Activated CD8-positive, alpha-beta memory T cell treated with anti-CD3 and anti-CD28 coated beads for 4 hours (primary cell): ENCODE data around the gene TMPRSS15.
"Not testable (repeated sequence)": the region's sequence is repeated elsewhere in the genome, so short reads cannot be mapped to it uniquely, and the experiment has no call there.

ENCODE experiments used
- DNase-seq, 2 donors: peaks; one replicate each; pipeline ENCODE4 v3.0.0-alpha.2; 2020; ENCODE audit warnings: low read depth in 2 of 2

Gene TMPRSS15

GRCh38 chr21:18403735-18404450 lies at the start of gene TMPRSS15:
Gene TMPRSS15 (minus strand): TSS chr21:18403785. CDS start chr21:18403622, 163 bp downstream.
- no peak for DNase-seq

DNA sequence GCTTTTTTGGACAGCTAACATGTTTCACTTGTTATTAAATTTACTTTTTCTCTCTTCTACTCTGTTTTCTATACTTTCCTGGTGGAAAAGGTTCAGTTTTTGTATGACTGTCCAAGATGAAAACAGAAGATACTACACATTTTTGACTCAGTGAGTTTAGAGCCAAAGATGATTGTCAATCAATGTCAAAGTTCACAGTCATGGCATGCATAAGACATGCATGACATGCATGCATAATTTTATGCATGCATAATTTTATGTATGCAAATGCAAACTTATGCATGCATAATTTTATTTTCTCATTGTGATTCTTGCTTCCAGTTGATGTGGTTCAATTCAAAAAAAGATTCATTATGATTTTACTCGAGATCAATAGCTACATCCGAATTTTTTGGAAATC lies 48.1 kb upstream of the TMPRSS15 start:
- no peak for DNase-seq

GRCh38 chr21:18449605-18450550 lies 46.3 kb upstream of the TMPRSS15 start:
- no peak for DNase-seq

DNA sequence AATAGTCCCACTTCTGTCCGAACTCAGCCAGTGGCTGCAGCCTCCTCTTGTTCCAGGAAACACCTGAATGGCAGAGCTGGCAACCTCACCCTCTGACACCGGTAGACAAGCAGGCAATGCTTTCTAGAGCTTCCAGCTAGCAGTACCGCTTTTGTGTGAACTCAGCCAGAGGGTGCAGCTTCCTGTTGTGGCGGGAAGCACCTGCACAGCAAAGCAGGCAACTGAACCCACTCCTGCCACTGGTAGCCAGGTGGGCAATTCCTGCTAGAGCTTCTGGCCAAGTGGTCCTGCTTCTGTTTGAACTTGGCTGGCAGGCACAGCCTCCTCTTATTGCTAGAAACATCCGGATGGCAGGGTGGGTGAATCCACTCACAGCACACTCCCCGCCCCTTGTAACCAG lies 40.1 kb upstream of the TMPRSS15 start:
- DNase-seq, result no peak

GRCh38 chr21:18443085-18443484 lies 39.5 kb upstream of the TMPRSS15 start:
- no peak for DNase-seq

DNA sequence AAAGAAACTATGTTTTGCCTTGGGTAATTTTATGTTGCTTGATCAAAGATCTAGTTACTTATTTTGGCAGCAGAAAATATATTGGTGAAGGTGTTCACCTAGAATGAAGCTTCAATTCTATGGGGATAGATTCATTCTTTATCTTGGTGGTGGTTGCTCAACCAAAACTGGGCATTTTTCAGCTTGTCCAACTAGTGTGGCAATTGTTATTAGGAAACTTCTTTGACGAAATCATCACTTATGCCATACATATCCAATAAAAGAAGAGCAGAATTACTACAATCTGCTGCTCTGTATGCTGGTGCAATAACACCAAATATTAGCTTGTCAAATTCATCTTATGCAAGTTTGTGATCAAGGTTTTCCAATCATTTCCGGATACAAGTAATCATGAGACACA lies 26.8 kb upstream of the TMPRSS15 start:
- DNase-seq, result no peak

GRCh38 chr21:18424276-18424675 lies 20.7 kb upstream of the TMPRSS15 start:
- DNase-seq, result no peak

DNA sequence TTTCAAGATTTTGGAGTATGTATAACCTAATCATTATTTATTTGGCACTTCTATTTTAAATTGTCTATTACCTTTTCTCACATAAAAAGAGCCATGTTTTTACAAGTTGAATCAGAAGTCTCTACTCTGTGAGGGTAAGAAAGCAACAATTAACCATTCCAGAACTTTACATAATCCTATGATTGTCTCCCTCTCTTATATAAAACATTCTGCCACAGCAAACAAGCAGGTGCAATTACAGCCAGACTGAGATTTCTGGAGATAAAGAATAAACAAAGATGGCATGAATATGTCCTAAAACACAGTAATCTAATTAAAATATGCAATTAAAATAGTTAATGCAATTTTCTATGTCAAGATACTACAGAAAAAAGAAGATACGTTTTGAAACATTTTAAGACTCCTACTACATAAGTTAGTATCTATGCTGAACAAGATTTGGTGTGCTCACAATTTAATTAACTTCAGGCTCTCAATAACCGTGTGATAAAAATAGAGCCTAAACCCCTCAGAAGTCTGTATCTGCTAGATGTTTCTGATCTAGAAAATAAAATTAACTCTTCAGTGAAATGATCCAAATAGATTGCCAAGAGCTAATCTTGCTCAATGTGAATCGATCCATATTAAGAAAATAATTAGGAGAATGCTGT lies 13.7 kb upstream of the TMPRSS15 start:
- no peak for DNase-seq

DNA sequence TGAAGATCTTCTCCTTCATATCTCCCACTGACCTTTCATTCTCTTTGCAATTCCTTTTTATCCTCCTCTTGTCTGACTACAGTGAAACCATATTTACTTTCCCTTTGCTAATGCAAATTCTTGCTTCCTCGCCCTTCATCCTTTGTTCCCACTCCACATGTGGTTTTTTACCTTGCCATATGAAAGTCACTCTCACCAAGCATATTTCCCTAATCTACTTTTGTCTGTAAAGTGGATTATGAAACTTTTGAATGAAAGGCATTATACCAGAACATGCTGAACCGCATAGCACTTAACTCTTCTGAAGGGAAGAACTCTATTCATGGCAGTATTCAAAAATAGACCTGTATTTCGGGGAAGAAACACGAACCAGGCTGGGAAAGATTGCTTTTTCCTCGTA lies 8.0 kb upstream of the TMPRSS15 start:
- DNase-seq, result no peak

GRCh38 chr21:18409579-18409978 lies 6.0 kb upstream of the TMPRSS15 start:
- no peak for DNase-seq

- no peak for DNase-seq
These were observed 4.7 kb downstream of the TMPRSS15 start for GRCh38 chr21:18398843-18399242.

DNA sequence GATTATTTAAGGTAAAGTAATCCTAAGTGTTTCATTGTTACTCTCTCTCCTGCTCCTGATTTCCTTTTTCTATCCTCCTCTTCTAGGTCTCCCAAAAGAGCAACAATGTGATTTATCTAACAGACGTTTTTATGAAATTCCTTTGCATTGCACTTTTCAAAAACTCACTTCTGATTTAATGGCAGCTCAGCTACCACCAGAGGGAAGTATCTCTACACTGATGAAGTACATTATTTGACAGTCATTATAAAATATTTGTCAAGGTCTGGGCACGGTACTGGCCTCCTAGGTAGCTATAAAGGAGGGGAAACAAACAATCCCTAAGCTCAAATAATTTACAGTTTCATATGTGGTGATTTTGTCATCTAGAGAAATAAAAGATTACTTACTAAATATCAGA lies 15.6 kb downstream of the TMPRSS15 start:
- DNase-seq, result no peak

GRCh38 chr21:18384771-18385170 lies 18.8 kb downstream of the TMPRSS15 start:
- no peak for DNase-seq

DNA sequence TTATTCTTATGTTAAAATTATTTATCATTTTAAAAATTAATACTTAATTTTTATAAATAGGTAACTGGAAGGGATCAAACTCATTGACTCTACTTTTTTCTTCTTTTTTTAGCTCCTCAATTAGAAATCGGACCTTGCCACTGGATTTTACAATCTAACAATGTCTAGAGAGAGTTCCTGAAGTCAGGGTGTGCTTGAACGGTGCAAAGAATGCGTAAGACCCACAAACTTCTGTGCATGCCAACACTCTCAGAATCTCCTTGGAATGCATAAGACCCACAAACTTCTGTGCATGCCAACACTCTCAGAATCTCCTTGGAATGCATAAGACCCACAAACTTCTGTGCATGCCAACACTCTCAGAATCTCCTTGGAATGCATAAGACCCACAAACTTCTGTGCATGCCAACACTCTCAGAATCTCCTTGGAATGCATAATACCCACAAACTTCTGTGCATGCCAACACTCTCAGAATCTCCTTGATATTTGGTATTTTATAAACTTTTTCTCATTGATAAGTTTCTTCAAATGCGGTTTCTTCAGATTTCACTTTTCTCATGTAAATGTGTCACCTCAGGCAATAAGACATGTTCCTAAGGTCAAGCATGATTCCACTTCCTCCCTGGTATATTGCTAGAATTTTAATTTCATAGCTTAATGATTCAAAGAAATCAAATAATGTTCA lies 20.5 kb downstream of the TMPRSS15 start:
- DNase-seq, result not testable (repeated sequence)

DNA sequence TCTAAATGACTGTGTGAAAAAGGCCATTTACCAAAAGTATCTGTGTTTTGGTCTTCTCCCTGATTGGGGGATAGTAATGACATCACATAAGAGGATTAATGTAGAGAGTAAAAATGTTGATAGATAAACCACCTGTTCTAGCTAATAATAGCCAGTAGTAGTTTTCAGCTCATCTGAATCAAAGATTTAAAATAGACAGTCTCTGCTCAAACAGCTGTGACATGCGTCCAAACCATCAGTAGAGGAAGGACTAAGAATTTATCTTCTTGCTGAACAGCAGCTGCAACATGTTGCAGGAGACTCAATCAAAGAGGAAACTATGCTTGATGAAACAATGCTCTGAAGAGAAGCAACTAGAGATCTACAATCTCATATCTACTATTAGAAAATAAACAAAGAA lies 21.4 kb downstream of the TMPRSS15 start:
- DNase-seq, result no peak

DNA sequence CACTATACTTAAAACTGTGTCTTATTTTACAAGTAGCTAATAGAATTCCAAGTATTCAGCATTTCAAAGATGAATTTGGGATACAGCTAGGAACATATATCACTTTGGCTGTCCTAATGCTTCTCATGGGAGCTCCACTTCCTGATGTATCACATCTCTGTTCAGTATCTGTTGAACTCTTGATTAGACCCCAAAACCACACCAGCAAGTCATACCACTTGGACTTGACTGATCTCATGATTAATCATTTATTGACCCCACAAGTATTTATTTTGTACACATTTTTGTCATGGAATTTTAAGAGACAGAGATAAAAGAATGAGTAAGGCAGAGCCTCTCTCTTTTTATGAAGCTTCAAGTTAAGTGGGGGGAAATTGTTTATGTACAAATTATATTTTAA lies 30.0 kb downstream of the TMPRSS15 start:
- DNase-seq, result no peak

DNA sequence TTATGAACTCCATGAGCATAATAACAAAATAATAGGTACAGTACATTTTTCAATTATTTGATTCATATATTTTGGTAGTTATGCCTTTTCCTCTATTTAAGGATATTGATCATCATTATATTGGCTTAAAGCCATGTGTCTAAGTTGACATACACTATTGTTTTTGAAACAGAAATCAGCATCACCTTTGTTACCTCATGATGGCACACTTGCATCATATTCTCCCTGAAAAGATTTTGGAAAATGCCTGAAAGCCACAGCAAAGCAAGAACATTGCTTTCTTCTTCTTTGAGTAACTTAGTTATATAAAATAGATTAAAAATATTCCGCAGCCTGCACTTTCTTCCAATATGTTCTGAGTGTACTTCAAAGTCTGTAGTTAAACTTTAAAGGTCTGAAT lies 33.3 kb downstream of the TMPRSS15 start:
- no peak for DNase-seq

GRCh38 chr21:18369115-18369514 lies 34.5 kb downstream of the TMPRSS15 start:
- DNase-seq, result no peak

DNA sequence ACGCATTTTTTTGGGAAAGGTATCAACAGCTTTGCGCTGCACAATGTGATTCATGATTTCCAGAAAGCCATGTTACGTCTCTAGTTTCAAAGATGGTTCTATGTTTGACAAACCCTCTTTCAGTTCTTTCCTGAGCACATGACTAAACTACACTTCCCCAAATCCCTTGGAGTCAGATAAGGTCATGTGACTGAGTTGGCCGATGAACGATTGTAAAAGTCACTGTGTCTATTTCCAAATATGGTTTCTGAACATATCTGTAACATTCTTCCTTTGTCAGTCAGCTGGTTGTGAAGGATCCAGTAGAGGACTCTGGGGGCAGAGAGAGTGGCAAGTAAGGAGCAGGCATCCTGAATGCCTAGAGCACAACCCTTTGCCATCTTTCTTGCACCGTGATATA lies 35.4 kb downstream of the TMPRSS15 start:
- DNase-seq, result no peak

GRCh38 chr21:18356801-18357200 lies 46.8 kb downstream of the TMPRSS15 start:
- DNase-seq, result no peak

DNA sequence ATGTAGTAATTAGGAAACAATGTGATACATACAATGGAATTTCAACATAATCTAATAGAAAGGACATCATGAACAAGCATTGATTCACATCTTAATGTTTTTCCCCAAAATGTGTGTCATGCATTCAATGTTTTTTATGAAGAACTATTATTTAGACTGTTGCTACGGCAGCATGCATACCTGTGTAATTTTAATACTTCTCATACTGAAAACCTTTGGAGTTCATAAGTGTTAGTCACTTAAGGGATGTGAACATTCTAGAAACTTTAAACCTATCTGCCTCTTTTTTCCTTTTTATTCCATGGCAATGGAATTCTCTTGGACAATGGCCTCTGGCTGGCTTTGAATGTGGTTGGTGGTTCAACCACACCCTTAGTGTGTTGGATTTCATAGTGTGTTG lies 48.6 kb downstream of the TMPRSS15 start:
- DNase-seq, result no peak

DNA sequence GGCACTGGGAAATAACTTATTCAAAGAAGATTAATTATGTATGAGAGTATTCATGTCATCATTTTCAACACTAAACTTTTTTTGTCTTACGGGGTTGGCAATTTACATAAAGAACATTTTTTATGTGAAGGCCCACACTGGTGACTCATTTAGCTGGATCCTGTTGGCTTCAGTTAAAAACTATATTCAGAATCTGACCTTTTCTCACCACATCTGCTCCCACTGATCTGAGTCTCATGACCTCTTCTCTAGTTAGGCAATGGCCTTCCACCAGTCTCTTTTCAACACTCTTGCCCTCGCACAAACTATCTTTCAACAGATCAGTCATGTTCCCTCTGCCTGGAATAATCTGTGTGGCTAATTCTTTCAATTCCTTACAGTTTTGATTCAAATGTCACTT lies 53.4 kb downstream of the TMPRSS15 start:
- DNase-seq, result no peak
